Head of caudate nucleus (tissue), 42 donors: ENCODE measurements around the gene CHDH.

ENCODE experiments used
- DNase-seq, 42 donors: peaks; one replicate each; pipeline versions ENCODE4 v3.0.0 to v3.0.0-alpha.2; 2020 to 2021; ENCODE audit warnings: mixed read lengths in 7 of 42
- intact Hi-C: fragments of 100-400 bp; cut with DNase I; formaldehyde crosslinking; loops from one replicate; pipeline ENCODE4 v1.15.0; 2022

The CHDH gene

DNA sequence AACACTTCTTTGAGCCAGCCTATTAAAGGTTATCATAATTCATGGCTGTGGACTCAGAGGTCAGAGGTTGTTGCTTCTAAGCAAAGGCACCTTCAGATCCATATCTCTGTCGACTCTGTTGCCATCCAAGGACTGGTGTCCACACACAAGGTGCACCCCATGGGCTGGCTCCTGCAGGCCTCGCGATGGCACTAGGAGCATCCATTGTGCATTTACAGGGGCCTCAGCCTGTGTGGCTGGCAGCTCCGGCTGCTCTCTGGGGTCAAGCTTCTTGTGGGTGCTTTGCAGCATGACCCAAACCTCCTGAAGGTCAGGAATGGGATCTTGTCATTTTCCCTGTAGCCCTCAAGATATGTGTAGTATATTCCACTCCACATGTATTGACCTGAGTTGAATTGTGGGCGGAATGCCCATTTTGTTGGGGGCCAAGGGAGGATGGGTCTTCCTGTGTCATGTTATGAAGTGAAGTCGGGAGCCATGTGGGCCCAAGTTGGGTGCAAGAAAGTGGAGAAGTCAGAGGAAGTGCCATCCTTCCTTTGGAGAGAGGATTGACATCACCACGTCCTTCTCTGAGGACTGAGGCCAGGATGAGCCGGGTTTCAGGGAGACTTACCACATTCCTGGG lies 43.9 kb downstream of the CHDH start:
- intact Hi-C loops = no loop called here
- peak in 3 of 42 donors; percentile 3 to 34 (median 18) for DNase-seq

DNA sequence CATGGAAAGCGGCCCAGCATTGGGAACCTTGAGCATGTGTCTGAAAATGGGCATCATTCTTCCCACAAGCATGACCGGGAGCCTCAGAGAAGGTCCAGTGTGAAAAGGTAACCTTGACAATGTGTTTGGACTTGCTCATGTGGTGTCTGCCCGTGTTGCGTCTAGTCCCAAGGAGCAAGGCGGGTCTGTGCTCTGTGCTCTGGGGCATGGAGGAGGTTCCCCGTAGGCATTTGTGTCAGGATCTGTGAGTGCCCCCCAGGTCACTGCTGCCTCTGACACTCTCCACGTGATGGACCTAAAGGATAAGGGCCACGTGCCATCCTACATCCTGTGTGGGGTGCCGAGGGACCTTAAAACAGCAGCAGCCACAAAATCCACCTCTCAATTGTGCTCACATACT lies 44.9 kb downstream of the CHDH start:
- intact Hi-C loops = no loop called here
- DNase-seq = peak in 2 of 42 donors; percentile 1 to 25

DNA sequence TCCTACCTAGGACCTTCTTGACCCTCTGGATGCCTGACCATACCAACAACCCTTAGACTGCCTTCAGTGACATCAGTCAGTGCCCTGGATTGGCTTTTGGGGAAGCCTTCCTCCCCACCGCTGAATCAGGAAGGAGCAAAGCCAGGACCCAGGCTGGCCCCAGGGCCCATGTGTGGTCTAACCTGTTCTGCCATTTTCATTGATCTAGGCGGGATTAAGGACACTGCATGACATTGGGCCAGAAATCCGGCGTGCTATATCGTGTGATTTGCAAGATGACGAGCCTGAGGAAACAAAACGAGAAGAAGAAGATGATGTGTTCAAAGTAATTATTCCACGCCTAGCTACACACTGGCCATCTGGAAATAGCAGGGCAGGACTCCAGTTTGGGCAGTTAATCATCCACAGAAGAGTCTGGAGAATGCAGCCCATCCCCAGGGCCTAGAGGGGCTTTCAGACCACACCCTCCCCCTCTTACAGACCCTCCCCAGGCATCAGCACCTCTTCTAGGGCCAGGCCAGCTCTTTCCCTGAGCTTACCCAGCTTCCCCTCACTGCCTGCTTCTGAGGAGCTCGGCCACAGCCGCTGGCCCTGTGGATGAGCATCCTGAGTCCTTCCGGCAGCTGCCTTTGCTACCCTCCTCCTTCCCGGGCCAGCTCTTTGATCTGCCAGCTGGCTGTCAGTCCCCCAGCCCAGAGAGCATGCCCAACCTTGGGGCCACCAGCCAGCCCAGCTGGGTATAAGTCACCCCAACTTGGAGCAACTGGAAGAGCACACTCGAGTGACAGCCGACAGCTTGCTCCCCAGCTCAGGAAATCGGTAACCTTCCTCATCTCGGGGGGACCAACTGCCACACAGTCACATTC lies 45.9 kb downstream of the CHDH start:
- DNase-seq = peak in 1 of 42 donors; percentile 17
- intact Hi-C loops = no loop called here

DNA sequence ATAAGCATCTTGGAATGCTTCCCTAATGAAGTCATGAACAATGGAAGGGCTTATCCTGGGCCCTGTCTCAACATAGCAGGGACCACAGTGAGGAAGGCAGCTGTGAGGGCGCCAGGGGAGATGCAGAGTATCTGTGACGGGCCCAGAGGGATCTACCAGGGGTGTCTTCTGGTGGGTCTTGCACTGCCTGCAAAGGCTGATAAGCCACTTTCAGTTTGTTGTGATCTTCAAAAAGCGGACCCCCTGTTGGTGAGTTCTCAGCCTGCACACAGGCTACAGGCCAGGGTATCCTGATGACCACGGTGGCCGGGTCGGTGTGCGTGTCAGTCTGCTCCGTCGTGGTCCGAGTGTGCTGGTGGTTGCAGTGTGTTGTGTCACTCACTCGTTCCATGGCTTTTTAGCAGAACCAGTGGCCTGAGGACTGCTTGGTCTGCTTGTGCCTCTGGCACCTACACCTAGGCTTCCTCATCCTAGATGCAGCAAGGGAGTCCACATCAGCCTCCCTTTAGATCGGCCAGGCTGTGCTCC lies 46.8 kb downstream of the CHDH start:
- intact Hi-C loops = no loop called here
- no peak for DNase-seq

DNA sequence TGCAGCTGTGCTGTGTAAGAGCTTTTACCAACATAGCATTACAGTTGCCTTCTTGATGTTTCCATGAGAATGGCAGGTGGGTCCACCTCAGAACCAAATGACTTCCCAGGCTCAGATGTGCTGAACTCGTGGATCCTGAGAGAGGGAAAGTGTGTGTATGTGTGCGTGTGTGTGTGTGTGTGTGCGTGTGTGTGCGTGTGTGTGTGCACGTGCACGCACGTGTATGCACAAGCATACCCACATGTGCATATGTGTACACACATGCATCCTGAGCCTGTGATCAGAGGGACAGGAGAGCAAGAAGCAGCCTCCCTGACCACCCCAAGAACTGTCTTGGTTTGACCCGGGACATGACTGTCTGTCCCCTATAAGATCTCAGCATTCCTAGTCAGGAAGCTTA lies 48.1 kb downstream of the CHDH start:
- DNase-seq = no peak
- intact Hi-C loops = no loop called here

DNA sequence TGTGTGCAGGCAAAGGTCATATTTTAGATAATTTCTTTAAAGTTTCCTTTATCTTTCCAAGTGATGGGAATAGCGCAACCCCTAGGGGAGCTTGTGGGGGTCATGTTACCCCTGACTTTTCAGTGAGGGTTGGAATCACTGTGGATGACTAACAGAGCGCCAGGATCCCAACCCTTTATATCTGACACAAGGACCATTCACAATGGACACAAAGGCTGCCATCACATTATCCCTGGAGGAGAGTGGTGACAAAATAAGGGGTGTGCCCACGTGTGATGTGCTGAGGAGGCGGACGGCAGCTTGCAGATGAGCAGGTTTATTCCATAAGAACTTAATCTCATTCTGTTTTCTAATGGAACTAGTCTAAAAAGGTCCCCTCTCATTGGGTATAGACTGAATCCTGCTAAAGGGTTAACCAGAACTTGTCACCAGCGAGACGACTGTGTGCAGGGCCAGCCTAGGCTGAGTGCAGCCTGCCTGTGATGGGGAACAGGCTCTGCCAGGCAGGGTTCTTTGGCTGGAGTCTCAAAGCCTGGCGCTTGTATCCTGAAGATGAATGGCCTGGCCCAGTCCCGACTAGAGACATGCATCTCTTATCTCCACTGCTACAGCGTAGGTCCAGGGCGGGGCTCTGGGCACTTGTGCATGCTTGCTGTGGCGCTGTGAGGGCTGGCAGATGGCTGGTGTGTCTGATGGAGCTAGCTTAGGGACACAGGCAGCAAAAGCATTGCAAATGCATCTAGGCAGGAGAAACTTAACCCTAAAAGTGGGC lies 50.2 kb downstream of the CHDH start:
- intact Hi-C loops = no loop called here
- DNase-seq = peak in 39 of 42 donors; percentile 28 to 77 (median 54)

DNA sequence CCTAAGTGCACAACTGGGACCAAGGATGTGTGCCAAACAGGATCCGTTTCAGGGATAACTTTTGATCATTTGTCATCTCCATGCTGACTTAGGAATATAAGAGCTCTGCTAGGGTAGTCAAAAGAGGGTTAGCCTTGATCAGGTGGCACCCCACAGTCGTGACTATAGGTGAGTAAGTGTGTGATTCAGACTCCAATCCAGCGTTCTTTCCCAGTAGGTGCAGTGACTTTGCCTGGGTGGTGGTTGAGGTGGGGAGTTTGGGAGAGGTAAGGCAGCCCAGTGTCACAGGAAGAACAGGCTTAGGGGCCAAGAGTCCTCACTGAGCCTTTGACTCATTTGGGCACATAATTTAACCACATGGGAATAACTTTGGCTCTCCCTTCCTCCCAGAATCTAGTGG lies 51.0 kb downstream of the CHDH start:
- DNase-seq = peak in 26 of 42 donors; percentile 22 to 82 (median 55)
- intact Hi-C loops = no loop called here

DNA sequence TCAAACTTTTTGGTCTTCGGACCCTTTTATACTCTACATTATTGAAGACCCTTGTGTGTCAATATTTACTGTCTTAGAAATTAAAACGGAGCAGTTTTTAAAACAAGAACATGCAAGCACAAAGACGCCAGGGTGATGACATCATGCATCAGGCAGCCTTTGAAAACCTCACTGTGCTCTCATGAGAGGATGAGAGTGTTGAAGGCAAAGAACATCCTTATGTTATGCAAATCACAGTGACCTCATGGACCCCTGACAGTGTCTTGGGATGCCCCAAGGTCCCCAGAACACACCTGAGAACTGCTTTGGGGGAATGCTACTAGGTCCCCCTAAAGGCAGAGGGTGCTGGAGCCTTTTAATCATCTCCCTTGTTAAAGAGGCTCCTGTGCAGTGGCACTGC lies 51.6 kb downstream of the CHDH start:
- DNase-seq = no peak
- intact Hi-C loops = no loop called here

DNA sequence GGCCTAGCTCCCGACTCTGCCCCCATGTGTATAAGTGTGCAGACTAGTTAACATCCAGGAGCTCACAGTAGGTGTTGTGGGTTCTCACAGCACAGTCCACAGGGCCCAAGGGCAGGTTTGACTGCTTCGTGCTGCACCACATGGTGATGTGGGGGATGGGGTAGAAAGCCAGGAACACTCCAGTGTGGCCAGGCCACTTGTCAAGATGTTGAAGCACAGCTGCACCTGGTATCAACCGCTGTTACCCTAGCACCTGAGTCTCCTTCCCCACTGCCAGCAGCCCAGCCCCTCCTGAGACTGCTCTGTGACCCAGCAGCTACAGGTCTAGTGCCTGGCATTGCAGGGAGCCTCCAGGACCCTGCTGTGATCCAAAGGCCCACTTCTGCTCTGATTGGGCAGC lies 53.4 kb downstream of the CHDH start:
- DNase-seq = no peak
- intact Hi-C loops = no loop called here

DNA sequence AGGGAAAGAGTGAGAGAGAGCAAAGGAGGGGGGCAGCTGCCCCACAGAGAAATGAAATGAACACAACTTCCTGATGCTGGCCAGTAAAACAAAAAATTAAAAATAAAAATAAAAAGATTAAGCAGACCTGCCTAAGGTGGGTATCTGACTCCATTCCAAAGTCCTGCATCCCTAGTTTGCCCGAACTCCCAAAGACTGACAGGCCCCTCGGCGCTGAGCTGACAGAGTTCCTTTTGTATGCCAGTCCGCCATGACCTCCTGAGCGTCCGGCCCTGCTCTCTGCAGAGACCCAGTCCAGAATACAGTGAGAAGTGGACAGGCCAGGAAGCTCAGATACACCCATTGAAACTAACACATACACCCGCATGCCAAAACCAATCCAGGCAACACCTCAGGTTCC lies 54.9 kb downstream of the CHDH start:
- no peak for DNase-seq
- intact Hi-C loops = no loop called here

DNA sequence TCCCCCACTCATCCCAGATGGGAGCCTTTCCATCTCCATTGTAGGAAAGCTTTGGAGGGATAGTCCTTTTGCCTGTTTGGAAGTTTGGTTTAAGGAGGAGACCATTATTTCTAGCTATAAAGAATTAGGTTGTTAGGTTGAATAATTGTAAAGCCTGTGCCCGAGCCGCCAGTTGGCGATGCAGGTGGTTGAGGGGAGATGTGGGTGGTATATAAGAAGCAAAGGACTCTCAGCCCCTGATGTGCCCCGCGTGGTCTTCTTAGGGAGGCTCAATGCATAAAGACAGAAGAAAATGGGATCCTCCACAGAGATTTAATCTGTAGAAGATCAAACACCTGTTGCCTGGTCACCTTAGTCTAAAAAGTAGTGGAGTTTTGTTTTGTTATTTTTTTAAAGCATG lies 55.7 kb downstream of the CHDH start:
- no peak for DNase-seq
- intact Hi-C loops = no loop called here

DNA sequence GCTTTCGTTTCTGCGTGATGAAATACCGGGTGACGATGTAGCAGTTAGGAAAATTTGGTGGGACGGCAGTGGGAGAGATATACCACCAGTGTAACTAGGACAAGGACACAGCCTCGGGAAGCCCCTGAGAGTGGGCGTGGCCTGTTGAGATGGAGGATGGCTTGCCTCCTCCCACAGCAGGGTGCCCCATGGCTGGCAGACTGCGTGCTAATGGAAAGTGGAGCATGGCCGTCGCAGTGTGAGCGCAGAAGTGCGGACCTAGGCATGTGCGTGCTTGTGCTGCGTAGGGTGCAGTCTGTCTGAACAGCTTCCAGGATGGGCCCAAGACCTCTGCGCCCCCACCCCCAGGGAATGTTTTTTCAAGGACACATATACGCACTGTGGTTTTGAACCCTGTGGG lies 56.8 kb downstream of the CHDH start:
- intact Hi-C loops = no loop called here

DNA sequence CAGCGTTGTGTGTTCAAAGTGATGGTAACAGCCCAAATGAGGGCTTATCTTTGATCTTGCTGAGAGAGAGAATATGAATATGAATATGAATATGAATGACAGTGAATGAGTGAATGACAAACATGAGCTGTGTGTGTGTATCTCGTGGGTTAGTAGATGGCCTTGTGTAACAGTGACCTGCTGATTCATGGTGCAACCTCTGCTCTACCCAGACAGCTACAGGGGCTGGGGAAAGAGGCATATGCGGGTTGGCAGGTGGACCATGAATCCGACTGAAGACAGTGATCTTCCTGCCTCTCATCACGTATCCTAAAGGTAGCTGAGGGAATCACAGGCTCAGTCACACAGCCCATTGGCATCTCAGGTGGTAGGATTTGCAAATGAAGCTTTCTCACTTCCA lies 58.2 kb downstream of the CHDH start:
- intact Hi-C loops = no loop called here
- DNase-seq = no peak

More for the DNA sequence above, 56.8 kb downstream of the CHDH start:
- DNase-seq = peak in 1 of 42 donors; percentile 20

DNA sequence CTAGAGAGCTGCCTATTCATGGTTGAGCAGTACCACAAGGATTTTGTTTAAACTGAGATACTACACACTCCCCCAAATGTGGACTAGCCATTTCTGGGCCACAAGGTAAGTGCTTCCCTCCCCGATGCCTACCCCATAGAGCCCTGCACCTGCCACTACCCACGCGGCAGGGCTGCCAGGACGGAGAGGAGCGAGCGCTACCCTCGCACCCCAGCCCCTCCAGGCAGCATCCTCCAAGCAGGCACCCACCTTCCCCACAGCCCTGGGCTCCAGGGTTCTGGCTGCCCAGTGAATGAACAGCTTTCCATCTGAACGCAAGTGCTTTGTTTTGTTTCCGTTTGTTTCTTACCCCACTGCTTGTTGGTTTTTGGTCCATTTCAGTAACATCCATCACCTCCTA lies 59.2 kb downstream of the CHDH start:
- no peak for DNase-seq
- intact Hi-C loops = no loop called here

DNA sequence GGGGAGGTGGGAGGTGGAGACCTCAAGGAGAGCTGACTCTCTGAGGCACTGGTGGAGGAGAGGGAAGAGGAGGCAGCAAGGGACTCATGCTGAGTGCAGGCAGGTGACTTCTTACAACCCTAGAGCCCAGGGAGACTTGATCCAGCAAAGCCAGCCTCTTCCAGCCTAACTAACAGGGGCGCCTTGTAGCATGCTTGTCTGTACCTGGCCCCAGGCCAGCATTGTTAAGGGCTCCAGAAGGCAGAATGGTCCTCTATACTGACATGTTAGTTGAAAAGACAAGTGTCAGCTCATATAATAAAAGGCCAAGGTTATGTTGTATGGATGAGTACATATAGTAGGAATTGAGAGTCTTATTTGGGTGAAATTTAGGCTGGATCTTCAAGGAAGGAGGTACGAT lies 65.4 kb downstream of the CHDH start:
- intact Hi-C loops = no loop called here
- DNase-seq = peak in 17 of 42 donors; percentile 23 to 71 (median 47)

DNA sequence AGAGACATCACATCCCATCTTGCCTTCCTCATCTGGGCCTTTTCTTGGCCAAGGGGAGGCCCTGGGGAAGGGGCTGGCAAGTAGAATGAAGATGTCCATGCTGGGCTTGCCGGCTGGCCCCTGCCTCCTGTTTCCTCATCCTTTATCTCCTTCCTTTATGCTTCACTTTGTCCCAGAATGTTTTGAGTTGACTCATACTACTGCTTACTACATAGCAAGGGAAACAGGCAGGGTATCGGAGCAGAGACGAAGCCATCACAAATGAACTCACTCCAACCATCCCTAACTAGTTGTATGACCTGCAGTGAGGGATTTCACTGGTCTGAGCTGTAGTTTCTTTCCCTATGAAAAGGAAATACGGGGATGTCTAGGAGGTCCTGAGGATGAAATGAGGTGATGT lies 66.0 kb downstream of the CHDH start:
- intact Hi-C loops = no loop called here
- no peak for DNase-seq

DNA sequence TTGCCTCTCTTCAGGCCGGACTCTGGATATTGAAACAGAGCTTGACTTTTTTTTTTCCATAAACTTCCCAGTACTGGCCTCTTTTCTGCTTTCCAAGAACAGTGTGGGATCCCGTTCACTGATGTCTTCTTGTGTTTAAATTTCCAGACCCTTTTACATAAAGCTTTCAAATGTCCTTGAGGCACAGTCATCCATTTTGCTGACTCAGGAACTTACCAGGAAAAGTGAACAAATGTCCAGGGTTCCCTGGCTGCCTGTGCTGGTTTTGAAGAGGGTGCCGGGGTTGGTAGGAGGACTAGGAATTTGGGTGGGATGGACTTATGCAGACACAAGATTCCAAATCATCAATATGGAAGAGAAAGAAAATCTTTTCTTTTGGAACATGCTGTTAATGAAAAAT lies 68.1 kb downstream of the CHDH start:
- intact Hi-C loops = no loop called here
- DNase-seq = no peak

DNA sequence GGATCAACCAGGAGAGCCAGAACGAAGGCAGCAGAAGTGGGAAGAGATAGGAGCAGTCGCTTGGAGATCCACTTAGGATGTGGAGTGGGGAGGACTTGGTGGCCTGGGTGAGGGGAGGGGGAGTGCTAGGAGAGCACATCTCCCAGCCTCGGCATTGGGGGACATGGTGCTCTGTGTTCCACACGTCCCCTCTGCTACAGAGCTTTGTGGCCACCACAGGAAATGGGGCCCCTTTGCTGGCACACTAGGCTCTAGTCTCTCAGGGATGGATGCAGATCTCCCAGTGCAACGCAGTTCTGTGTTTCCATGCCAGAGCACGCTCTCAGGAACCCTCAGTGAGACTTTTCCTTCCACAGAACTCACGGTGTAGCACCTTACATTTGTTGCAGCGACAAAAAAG lies 68.8 kb downstream of the CHDH start:
- intact Hi-C loops = no loop called here
- DNase-seq = no peak

DNA sequence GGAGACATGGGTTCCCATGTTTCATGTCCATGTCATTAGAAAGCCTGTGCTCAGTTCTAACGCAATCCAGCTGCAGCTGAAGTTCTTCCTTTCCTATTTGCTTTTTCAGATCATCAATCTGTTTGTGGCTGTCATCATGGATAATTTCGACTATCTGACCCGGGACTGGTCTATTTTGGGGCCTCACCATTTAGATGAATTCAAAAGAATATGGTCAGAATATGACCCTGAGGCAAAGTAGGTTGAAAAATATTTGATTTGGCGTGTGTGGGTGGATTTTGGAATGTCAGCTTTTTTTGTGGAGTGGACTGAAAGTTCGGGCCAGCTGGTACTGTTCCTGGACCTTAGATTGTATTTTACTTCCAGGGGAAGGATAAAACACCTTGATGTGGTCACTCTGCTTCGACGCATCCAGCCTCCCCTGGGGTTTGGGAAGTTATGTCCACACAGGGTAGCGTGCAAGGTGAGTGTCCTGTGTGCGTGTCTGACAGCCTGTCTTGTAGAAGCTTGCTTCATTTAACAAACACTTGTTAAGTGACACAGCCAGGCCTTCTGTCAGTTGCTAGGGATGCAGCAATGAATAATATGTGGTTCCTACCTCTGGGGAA lies 69.6 kb downstream of the CHDH start:
- intact Hi-C loops = no loop called here
- DNase-seq = no peak
